Endothelial cell of umbilical vein (primary cell): Measurements from ENCODE around the gene PRR15L. TPM values are rescaled to one million over a fixed set of nuclear protein-coding genes. Genes with fewer than 3 reads are reported as not detected.

Experiments
- BruUV-seq: library from RNA; stranded (reverse); fragments of 400-500 nt; replicated peaks from 2 replicates; lab custom pipeline; 2021; lab: Mats Ljungman, UMichigan
- CTCF ChIA-PET: fragments of 300-600, 350-600 bp; sonication (Branson Sonifier 250); formaldehyde crosslinking; loops from one replicate; lab custom pipeline; 2021; ENCODE audit warnings: antibody characterized with exemption, inconsistent platforms; lab: Charles Lee
- POLR2A ChIA-PET: fragments of 300-600, 350-600 bp; sonication (Branson Sonifier 250); formaldehyde crosslinking; loops from one replicate; lab custom pipeline; 2021; ENCODE audit warnings: antibody characterized with exemption, inconsistent platforms; lab: Charles Lee
- DNase-seq: peaks from one replicate; pipeline ENCODE4 v3.0.0-alpha.2; 2011; ENCODE audit warnings: low read depth, low spot score
- FAIRE-seq: peaks from 2 replicates; lab custom pipeline; 2011; peaks lifted over from hg19 to GRCh38; lab: Jason Lieb, UNC
- H2AFZ ChIP-seq: 2 replicates; pipeline ENCODE4 v1.6.0; 2012; ENCODE audit warnings: low read depth, low read length, control low read depth, inconsistent platforms
- H3K27ac ChIP-seq: 2 replicates; pipeline ENCODE4 v1.5.1; 2011; ENCODE audit warnings: low read depth, mild to moderate bottlenecking, control low read depth, low read length, moderate library complexity; ENCODE audit not compliant: insufficient read depth
- H3K27me3 ChIP-seq, 2 experiments: 2 replicates each; pipeline versions ENCODE4 v1.6.0 to v1.6.1; 2011; ENCODE audit warnings: low read length in 2 of 2, mixed read lengths in 1 of 2; ENCODE audit not compliant: control insufficient read depth in 2 of 2, insufficient read depth in 2 of 2
- H3K36me3 ChIP-seq, 2 experiments: 2 replicates in 1 of 2; 3 replicates in 1 of 2; pipeline ENCODE4 v1.5.1; 2011; ENCODE audit warnings: low read length in 2 of 2, mild to moderate bottlenecking in 1 of 2, moderate library complexity in 1 of 2; ENCODE audit not compliant: control insufficient read depth in 2 of 2, insufficient read depth in 2 of 2; ENCODE audit errors: extremely low read depth in 1 of 2
- H3K4me1 ChIP-seq: 3 replicates; pipeline ENCODE4 v1.5.1; 2011; ENCODE audit warnings: mild to moderate bottlenecking, low read length; ENCODE audit not compliant: control insufficient read depth, insufficient read depth; ENCODE audit errors: extremely low read depth
- H3K4me2 ChIP-seq: 2 replicates; pipeline ENCODE4 v1.6.1; 2011; ENCODE audit warnings: low read length, control low read depth, mixed read lengths; ENCODE audit not compliant: insufficient read depth
- H3K4me3 ChIP-seq, 3 experiments: fragments of 200-600 bp in 1 of 3; sonication (generic), shearing (Covaris generic) in 1 of 3; replicated peaks in 1 of 3; 2 replicates each; pipeline ENCODE4 v1.5.1; 2011 to 2016; ENCODE audit warnings: control low read depth in 3 of 3, low read length in 3 of 3, mild to moderate bottlenecking in 2 of 3, inconsistent platforms in 1 of 3, low read depth in 1 of 3, moderate library complexity in 1 of 3; ENCODE audit not compliant: insufficient read depth in 1 of 3
- H3K79me2 ChIP-seq: 2 replicates; pipeline ENCODE4 v1.6.0; 2012; ENCODE audit warnings: low read length, inconsistent platforms; ENCODE audit not compliant: control insufficient read depth, insufficient read depth
- H3K9ac ChIP-seq: replicated peaks from 2 replicates; pipeline ENCODE3; 2011; ENCODE audit warnings: low read length, control low read depth; ENCODE audit not compliant: insufficient read depth; ENCODE audit errors: extremely low read depth
- H3K9me1 ChIP-seq: replicated peaks from 3 replicates; pipeline ENCODE4 v1.6.0; 2011; ENCODE audit warnings: mild to moderate bottlenecking, low read length; ENCODE audit not compliant: control insufficient read depth, insufficient read depth; ENCODE audit errors: extremely low read depth
- H3K9me3 ChIP-seq: replicated peaks from 2 replicates; pipeline ENCODE4 v1.5.1; 2012; ENCODE audit warnings: low read length, inconsistent platforms; ENCODE audit not compliant: control insufficient read depth, insufficient read depth
- H4K20me1 ChIP-seq: replicated peaks from 2 replicates; pipeline ENCODE3; 2011; ENCODE audit warnings: mild to moderate bottlenecking, low read length; ENCODE audit not compliant: control insufficient read depth, insufficient read depth; ENCODE audit errors: extremely low read depth
- EZH2 ChIP-seq: IDR thresholded peaks from 2 replicates; pipeline ENCODE4 v1.6.1; 2012; ENCODE audit warnings: borderline replicate concordance, low read depth, mild to moderate bottlenecking, moderate library complexity, low read length, inconsistent platforms; ENCODE audit not compliant: severe bottlenecking
- FOS ChIP-seq: IDR thresholded peaks from 2 replicates; pipeline ENCODE4 v1.6.1; 2011; ENCODE audit warnings: mild to moderate bottlenecking, low read length, moderate library complexity, borderline replicate concordance; ENCODE audit not compliant: insufficient read depth
- GATA2 ChIP-seq: IDR thresholded peaks from 2 replicates; pipeline ENCODE4 v1.7.0; 2011; ENCODE audit warnings: low read depth, mild to moderate bottlenecking, moderate library complexity, mixed read lengths, low read length; ENCODE audit not compliant: insufficient read length, insufficient read depth
- JUN ChIP-seq: IDR thresholded peaks from 2 replicates; pipeline ENCODE4 v1.6.1; 2011; ENCODE audit warnings: borderline replicate concordance, low read depth; ENCODE audit not compliant: insufficient read length, insufficient read depth
- MYC ChIP-seq: IDR thresholded peaks from one replicate; pipeline ENCODE4 v1.6.1; 2011; ENCODE audit warnings: mild to moderate bottlenecking, low read depth, low read length
- POLR2A ChIP-seq: IDR thresholded peaks from 2 replicates; pipeline ENCODE4 v1.6.1; 2012; ENCODE audit warnings: low read depth, mild to moderate bottlenecking, control low read depth, low read length
- POLR2AphosphoS5 ChIP-seq: IDR thresholded peaks from 2 replicates; pipeline ENCODE4 v1.6.1; 2012; ENCODE audit warnings: low read depth, mild to moderate bottlenecking, control low read depth, low read length, moderate library complexity; ENCODE audit not compliant: insufficient read depth
- dilution Hi-C: fragments of 300-500 bp; cut with MboI; formaldehyde crosslinking; loops from one replicate; pipeline ENCODE4 v1.15.0; 2019; ENCODE audit warnings: low sequenced_read_pairs; ENCODE audit not compliant: extremely low pct_ligation_motif_present
- intact Hi-C: fragments of 100-400 bp; cut with micrococcal nuclease; formaldehyde crosslinking; loops from one replicate; pipeline ENCODE4 v1.10.0; 2022
- polyA plus RNA-seq, 4 experiments: library from polyadenylated mRNA; depleted of rRNA in 3 of 4; stranded (reverse) in 3 of 4; unstranded in 1 of 4; fragments of >200 nt; gene quantifications; 2 replicates each; pipeline versions ENCODE4 v1.2.1 to v1.2.3, GENCODE V29; 2011 to 2012; ENCODE audit warnings: missing spikeins in 1 of 4
- total RNA-seq: library from RNA; stranded (reverse); gene quantifications from 2 replicates; pipeline ENCODE4 v1.2.3, GENCODE V29; 2021
- TF ChIP-seq, protein P1 (sequence below), 2 donors: IDR thresholded peaks; 1 replicate in 1 of 2; 2 replicates in 1 of 2; pipeline ENCODE4 v1.5.1; 2011; ENCODE audit warnings: low read length in 2 of 2, mild to moderate bottlenecking in 2 of 2, moderate library complexity in 2 of 2, control low read depth in 1 of 2, inconsistent platforms in 1 of 2, low read depth in 1 of 2; ENCODE audit not compliant: insufficient read depth in 1 of 2; ENCODE audit errors: extremely low read depth in 1 of 2
- TF ChIP-seq, protein P2 (sequence below): IDR thresholded peaks from 2 replicates; pipeline ENCODE4 v1.6.1; 2011; ENCODE audit not compliant: insufficient read depth, insufficient read length

The PRR15L gene
- total and polyA plus RNA-seq, 2 donors (not counting 3 experiments of a cell fraction or from before 2014, with no cell fraction given), result not detected

GRCh38 chr17:47917581-47917980, 40.1 kb downstream of the PRR15L start:
- Histone ChIP-seq H3K9ac (no peak overlapping the region), H3K36me3 (no peaks in the 10 kb centered on the region), H3K9me3 (no peaks in the 10 kb centered on the region), H3K27ac (no peak overlapping the region), H3K9me1 (no peaks in the 10 kb centered on the region), H2AFZ (no peak overlapping the region), H3K4me3 (no peak overlapping the region), H3K79me2 (no peaks in the 10 kb centered on the region), H3K4me2 (no peak overlapping the region), H4K20me1 (no peaks in the 10 kb centered on the region), H3K4me1 (peaks cover 4% of the 10 kb centered on the region), H3K27me3 (no peaks in the 10 kb centered on the region)
- BruUV-seq, result no TSS peak
- POLR2A ChIA-PET, result no interaction called here
- intact Hi-C loops (no loop called here), dilution Hi-C loops (no loop called here)
- CTCF ChIA-PET, result interaction anchor here (1.5 kb wide), 1 partner anchor 29 kb away, joined by 3 read pairs; no protein-coding TSS in a partner anchor
- DNase-seq (no peak), FAIRE-seq (peak; percentile 68)
- TF ChIP-seq, protein P1, sequence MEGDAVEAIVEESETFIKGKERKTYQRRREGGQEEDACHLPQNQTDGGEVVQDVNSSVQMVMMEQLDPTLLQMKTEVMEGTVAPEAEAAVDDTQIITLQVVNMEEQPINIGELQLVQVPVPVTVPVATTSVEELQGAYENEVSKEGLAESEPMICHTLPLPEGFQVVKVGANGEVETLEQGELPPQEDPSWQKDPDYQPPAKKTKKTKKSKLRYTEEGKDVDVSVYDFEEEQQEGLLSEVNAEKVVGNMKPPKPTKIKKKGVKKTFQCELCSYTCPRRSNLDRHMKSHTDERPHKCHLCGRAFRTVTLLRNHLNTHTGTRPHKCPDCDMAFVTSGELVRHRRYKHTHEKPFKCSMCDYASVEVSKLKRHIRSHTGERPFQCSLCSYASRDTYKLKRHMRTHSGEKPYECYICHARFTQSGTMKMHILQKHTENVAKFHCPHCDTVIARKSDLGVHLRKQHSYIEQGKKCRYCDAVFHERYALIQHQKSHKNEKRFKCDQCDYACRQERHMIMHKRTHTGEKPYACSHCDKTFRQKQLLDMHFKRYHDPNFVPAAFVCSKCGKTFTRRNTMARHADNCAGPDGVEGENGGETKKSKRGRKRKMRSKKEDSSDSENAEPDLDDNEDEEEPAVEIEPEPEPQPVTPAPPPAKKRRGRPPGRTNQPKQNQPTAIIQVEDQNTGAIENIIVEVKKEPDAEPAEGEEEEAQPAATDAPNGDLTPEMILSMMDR (IDR thresholded peaks at IDR 0.05; ENCODE audit: extremely low read depth in 1 of 2, insufficient read depth in 1 of 2, low read depth in 1 of 2, low read length in 2 of 2), result no peak
- TF ChIP-seq MYC (no peak), JUN (no peak), GATA2 (no peak), POLR2AphosphoS5 (no peak), EZH2 (no peak), FOS (no peak), POLR2A (no peak)
- TF ChIP-seq, protein P2, sequence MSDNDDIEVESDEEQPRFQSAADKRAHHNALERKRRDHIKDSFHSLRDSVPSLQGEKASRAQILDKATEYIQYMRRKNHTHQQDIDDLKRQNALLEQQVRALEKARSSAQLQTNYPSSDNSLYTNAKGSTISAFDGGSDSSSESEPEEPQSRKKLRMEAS, result no peak
